HL-60/S4 treated with phorbol 12-myristate 13-acetate at 8.2 ng/mL for 4 days and 3 days (cell line): ENCODE data around the gene GUCY2C.
"Not testable (repeated sequence)": the region's sequence is repeated elsewhere in the genome, so short reads cannot be mapped to it uniquely, and the experiment has no call there.

Experiments used
- in situ Hi-C: fragments of 300-500 bp; cut with MboI; formaldehyde crosslinking; loops from 2 replicates; pipeline ENCODE4 v1.15.0; 2022; ENCODE audit warnings: low sequenced_read_pairs

The GUCY2C gene

GRCh38 chr12:14696265-14696741 lies at the start of gene GUCY2C:
Gene GUCY2C (minus strand): TSS chr12:14696599. CDS start chr12:14696448, 151 bp downstream.
- in situ Hi-C loops: no loop called here

DNA sequence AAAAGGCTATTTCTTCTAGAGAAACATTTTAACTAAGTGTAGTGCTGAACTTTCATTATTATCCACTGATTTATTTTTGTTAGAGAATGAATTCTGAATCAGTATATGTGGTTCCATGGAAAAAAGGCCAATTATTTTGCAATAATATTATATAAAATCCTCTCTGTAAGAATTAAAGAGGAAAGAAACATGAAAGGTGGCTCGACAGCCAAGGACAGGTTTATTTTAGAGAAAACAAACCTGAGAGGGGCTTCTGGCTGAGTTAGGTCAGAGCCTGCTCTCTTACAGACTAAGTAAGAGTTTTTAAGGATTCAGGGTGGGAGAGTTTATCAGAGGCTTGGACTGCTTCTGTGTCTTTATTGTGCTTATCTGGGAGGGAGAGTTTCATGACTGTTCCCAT lies 46.7 kb upstream of the GUCY2C start:
- in situ Hi-C loops: no loop called here

DNA sequence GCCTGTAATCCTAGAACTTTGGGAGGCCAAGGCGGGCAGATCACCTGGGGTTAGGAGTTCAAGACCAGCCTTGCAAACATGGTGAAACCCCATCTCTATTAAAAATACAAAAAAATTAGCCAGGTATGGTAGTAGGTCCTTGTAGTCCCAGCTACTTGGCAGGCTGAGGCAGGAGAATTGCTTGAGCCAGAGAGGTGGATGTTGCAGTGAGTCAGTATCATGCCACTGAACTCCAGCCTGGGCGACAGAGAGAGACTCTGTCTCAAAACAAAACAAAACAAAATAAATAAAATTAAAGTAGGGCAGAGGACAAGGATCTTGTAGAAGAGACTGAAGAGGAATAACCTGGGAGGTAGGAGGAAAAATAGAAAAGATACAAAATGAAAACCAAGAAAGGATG lies 45.5 kb upstream of the GUCY2C start:
- in situ Hi-C loops: no loop called here

- in situ Hi-C loops: no loop called here
Measured at GRCh38 chr12:14741153-14741552, 44.8 kb upstream of the GUCY2C start.

- in situ Hi-C loops: not testable (repeated sequence)
Measured at GRCh38 chr12:14736441-14736840, 40.0 kb upstream of the GUCY2C start.

DNA sequence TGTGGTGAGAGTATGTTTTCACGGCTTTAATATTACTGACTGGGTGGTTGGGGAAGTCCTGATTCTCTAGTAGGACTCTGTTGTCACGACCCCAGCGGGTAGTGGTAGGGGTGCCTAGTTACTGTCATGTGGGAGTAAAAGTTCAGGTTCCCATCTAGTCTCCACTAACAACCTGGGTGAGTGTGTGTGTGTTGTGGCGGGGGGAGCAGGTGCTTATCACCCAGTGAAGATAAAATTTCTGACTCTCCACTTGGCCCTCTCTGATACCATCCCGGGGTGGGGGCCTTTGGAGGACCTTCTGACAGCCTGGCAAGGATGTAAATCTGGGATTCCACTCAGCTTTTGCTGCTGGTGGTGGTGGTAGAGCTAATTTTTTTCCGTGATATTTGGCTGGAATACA lies 35.4 kb upstream of the GUCY2C start:
- in situ Hi-C loops: no loop called here

DNA sequence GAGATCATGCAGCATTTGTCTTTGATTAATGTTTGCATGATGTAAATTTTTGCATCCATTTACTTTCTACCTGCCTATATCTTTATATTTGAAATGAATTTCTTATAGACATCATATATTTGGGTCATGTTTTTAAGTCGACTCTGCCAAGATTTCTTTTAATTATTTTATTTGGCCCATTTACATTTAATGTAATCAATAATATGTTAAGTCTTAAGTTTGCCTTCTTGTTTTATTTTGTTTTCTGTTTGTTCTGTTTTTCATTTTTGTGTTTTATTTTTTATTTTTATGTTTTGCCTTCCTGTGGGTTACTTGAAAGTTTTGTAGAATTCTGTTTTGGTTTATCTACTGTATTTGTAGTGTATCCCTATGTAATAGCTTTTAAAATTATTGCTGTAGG lies 33.2 kb upstream of the GUCY2C start:
- in situ Hi-C loops: no loop called here

DNA sequence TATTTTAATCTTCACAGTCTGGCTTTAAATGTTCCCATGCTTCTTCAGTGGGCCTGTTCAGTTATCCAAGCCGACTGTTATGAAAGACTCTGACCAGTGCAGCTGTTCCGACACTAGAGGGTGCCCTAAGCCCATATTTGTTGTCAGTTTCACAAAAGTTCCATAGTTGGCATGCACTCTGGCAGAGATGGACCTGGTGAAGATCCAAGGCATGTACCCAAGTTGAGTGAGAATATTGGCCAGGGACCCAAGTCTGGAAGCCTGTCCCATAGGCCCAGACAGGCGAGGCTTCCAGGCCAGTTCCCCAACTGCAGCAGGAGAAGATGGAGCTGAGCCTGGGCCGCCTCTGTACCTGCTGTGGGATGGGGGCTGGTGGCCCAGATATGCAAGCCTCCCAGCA lies 27.4 kb upstream of the GUCY2C start:
- in situ Hi-C loops: loop anchor here (25.0 kb wide), 1 partner anchor 486 kb away; no protein-coding TSS in a partner anchor

- in situ Hi-C loops: loop anchor here (25.0 kb wide), 1 partner anchor 480 kb away; no protein-coding TSS in a partner anchor
Measured at GRCh38 chr12:14716848-14717444, 20.5 kb upstream of the GUCY2C start.

DNA sequence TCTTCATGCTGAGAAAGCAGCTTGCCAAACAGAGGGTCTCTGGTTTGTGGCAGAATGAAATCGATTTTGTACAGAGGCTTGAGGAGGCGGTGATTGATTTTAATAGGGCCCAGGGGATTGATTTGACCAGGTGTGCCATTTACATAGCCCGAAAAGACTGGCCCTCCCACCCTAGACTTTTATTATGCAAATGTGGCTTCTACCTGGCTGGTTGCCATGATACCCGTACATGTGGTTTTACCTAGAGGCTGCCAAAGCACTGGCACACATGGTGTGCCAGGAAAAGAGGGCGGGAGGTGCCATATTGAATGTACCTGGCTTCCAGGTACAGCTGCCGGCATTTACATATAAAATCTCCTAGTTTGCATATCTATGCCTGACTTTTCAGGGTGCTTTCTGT lies 18.0 kb upstream of the GUCY2C start:
- in situ Hi-C loops: loop anchor here (25.0 kb wide), 1 partner anchor 477 kb away; no protein-coding TSS in a partner anchor

- in situ Hi-C loops: loop anchor here (25.0 kb wide), 1 partner anchor 473 kb away; no protein-coding TSS in a partner anchor
Measured at GRCh38 chr12:14710632-14711320, 14.4 kb upstream of the GUCY2C start.

DNA sequence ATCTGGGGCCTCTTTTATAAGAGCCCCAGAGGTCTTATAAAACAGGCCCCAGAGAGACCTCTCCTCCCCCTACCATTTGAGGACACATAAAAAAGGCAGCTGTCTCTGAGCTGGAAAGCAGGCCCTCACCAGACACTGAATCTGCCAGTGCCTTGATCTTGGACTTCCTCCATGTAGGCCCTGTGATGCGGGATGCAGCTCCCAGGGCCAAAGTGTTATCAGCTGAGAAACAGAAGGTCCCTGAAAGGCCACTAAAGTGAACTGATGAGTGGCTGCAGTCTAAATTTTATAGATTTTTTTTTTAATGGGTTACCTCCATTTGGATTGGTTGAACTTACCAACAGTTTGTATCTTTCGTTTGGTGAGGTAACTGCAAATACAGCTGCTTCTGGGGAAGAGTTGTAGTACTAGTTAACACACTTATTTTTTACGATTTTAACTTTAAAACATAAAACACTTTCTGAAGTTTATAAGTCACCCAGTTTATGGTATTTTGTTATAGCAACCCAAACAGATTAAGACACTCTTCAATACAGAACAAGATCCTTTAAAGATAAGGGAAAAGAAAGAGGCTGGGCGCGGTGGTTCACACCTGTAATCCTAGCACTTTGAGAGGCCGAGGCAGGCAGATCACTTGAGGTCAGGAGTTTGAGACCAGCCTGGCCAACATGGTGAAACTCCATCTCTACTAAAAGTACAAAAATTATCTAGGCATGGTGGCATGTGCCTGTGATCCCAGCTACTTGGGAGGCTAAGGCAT lies 5.6 kb upstream of the GUCY2C start:
- in situ Hi-C loops: loop anchor here (25.0 kb wide), 1 partner anchor 465 kb away; no protein-coding TSS in a partner anchor

DNA sequence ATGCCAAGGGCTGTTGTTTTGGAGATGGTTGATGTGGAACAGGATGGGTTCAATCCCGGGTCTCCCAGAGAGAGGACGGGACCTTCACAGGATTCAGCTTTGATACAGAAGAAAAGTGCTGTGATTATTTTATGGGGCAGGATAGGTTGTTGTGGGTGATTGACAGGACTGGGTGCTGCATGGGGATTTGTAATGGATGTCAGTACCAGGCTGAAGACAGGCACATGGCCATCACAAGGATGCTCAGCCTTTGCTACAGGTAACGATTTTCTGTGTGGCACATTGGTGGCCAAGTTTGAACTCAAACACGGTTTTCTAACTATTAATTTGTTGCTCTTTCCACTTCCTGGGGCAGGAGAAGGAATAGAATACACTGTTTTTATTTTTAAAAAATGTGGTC lies 4.5 kb upstream of the GUCY2C start:
- in situ Hi-C loops: loop anchor here (25.0 kb wide), 1 partner anchor 464 kb away; no protein-coding TSS in a partner anchor

- in situ Hi-C loops: loop anchor here (25.0 kb wide), 1 partner anchor 463 kb away; no protein-coding TSS in a partner anchor
Measured at GRCh38 chr12:14699923-14700322, 3.5 kb upstream of the GUCY2C start.

DNA sequence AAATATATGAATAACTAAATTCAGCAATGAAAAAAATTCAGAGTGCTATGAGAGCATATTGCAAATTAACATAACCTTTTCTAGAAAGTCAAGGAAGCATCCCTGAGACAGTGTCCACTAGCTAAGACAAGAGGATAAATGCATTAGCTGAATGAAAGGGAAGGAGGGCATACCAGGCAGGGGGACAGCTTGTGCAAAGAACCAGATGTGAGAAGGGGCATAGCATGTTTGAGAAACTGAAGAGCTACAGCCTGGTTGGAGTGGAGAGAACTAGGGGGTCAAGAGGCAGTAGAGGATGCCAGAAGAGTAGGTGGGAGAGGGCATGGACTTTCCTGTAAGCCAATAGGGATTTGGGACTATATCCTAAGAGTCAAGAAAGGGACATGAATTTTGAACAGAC lies 2.2 kb upstream of the GUCY2C start:
- in situ Hi-C loops: no loop called here

DNA sequence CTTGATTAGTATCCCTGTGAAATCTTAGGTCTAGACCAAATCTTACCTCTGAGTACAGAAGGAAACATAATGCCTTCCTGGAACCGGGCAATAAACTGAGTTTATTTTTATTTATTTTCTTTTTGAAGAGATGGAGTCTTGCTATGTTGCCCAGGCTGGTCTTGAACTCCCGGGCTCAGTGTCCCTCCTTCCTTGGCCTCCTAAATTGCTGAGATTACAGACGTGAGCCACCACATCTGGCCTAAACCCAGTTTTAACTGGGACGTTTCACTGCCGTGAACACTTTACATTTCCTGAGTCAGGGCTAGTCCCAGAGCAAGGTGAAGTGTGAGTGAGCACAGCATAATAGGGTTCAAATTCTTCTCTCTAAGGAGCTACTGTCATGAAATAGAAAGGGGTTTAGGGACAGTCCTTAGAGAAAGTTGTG lies 671 bp downstream of the GUCY2C start:
- in situ Hi-C loops: no loop called here

DNA sequence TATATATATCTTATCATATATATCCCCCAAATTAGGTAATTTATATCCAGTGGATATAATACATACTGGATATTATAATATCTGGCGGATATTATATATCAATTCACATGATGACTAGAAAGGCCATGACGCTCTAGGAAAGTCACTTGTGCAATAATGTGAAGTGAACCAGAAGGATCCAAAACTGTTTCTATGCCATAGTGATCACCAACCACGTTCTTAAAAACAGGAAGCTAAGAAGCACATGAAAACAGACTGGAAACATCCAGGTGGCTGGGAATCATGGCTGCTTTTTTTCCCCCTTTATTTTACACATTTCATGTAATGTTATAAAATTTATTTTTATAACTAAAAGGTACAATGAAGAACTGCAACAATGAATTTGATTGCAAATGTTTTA lies 1.4 kb downstream of the GUCY2C start:
- in situ Hi-C loops: no loop called here

GRCh38 chr12:14694145-14694714 lies 2.2 kb downstream of the GUCY2C start:
- in situ Hi-C loops: no loop called here

DNA sequence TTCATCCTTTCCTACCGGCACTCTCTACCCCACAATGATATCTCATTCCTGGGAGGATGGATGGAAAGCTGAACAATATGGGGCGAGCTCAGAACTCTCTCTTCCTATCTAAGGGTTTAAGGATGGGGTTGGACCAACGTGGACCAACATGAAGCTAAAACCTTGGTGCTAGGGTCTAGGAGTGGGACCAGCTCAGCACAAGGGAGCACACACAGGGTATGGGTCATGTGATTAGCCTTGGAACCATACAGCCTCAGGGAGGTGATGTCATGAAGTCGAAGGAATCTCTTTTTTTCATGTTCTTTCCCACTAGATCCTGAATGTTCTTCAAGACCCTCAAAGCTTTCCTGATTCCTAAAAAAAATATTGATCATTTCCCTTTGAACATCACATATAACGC lies 3.3 kb downstream of the GUCY2C start:
- in situ Hi-C loops: no loop called here

GRCh38 chr12:14691560-14691959 lies 4.8 kb downstream of the GUCY2C start:
- in situ Hi-C loops: no loop called here

DNA sequence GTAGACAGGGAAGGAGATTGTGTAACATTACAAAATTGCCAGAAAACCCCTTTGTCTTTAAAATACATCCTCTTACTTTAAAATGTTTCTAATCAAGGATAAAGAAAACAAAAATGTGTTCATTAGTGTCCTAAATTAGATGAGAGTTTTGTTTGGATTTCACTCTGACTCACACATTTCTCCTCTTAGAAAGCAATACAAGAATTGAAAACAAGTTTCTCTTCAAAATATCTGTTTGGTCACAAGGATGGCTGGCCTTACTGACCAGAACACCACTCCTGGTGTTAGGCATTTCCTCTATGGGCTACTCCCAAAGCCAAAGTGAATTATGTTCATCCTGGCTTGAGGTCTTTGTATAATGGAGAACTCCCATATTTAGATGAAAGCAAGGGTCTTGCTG lies 6.4 kb downstream of the GUCY2C start:
- in situ Hi-C loops: no loop called here
